HCT116 (cell line): Measurements from ENCODE around the gene UGT1A9. TPM values are rescaled to one million over a fixed set of nuclear protein-coding genes. Genes with fewer than 3 reads are reported as not detected.

Source experiments
- ATAC-seq: fragments of 200-7000 bp; cut with Tn5 transposase; 2 replicates; pipeline ENCODE4 v1.9.1; 2020; ENCODE audit warnings: mild to moderate bottlenecking, moderate library complexity
- BruUV-seq: library from RNA; stranded (reverse); fragments of 400-500 nt; replicated peaks from 2 replicates; lab custom pipeline; 2021; lab: Mats Ljungman, UMichigan
- CTCF ChIA-PET: fragments of 300-600 bp; sonication (Branson Sonifier 250); formaldehyde crosslinking; loops from one replicate; lab custom pipeline; 2021; ENCODE audit warnings: antibody characterized with exemption; lab: Charles Lee
- POLR2A ChIA-PET: fragments of 300-600, 350-600 bp; sonication (Branson Sonifier 250); formaldehyde crosslinking; loops from one replicate; lab custom pipeline; 2021; ENCODE audit warnings: antibody characterized with exemption; lab: Charles Lee
- RAD21 ChIA-PET, 2 experiments: fragments of 300-600 bp; sonication (Branson Sonifier 250); formaldehyde crosslinking; loops; one replicate each; lab custom pipeline; 2023; ENCODE audit warnings: low total read pairs in 2 of 2; ENCODE audit not compliant: uncharacterized antibody in 2 of 2, unreplicated experiment in 2 of 2, low non-redundant PET in 1 of 2; lab: Charles Lee
- DNase-seq: peaks from one replicate; pipeline ENCODE4 v3.0.0-alpha.2; 2010; ENCODE audit warnings: low read depth, low spot score
- H2AFZ ChIP-seq: fragments of 200-600 bp; shearing (Covaris generic), sonication (generic); 2 replicates; pipeline ENCODE4 v1.6.1; 2017; ENCODE audit warnings: low read depth, mixed run types, mixed read lengths, antibody characterized with exemption, low read length; ENCODE audit not compliant: poor library complexity, severe bottlenecking
- H3K27ac ChIP-seq: 2 replicates; pipeline ENCODE4 v1.5.1; 2012; ENCODE audit warnings: low read depth, low read length
- H3K27me3 ChIP-seq: fragments of 200-600 bp; sonication (generic); 2 replicates; pipeline ENCODE4 v1.6.1; 2016; ENCODE audit warnings: mixed run types, low read length, mixed read lengths; ENCODE audit not compliant: insufficient read depth
- H3K36me3 ChIP-seq, 2 experiments: fragments of 200-500 bp in 1 of 2; fragments of 200-600 bp in 1 of 2; sonication (Bioruptor generic) in 1 of 2; sonication (generic) in 1 of 2; 2 replicates each; pipeline versions ENCODE4 v1.5.1 to v1.6.1; 2014 to 2016; ENCODE audit warnings: low read length in 2 of 2, inconsistent platforms in 1 of 2, mixed read lengths in 1 of 2, mixed run types in 1 of 2; ENCODE audit not compliant: insufficient read depth in 2 of 2, control insufficient read depth in 1 of 2
- H3K4me1 ChIP-seq, 2 experiments: fragments of 200-600 bp in 1 of 2; sonication (generic) in 1 of 2; 2 replicates each; pipeline versions ENCODE4 v1.5.1 to v1.6.1; 2012 to 2017; ENCODE audit warnings: low read length in 2 of 2, inconsistent platforms in 1 of 2, mild to moderate bottlenecking in 1 of 2, mixed read lengths in 1 of 2, mixed run types in 1 of 2, moderate library complexity in 1 of 2; ENCODE audit not compliant: insufficient read depth in 2 of 2, control insufficient read depth in 1 of 2
- H3K4me2 ChIP-seq: fragments of 200-600 bp; sonication (generic); 2 replicates; pipeline ENCODE4 v1.6.1; 2017; ENCODE audit warnings: mixed run types, low read length, mixed read lengths
- H3K4me3 ChIP-seq, 2 experiments: fragments of 200-600 bp in 1 of 2; sonication (generic) in 1 of 2; replicated peaks in 1 of 2; 2 replicates each; pipeline ENCODE4 v1.5.1; 2011 to 2016; ENCODE audit warnings: low read length in 2 of 2, control low read depth in 1 of 2, low read depth in 1 of 2, mild to moderate bottlenecking in 1 of 2, mixed read lengths in 1 of 2, mixed run types in 1 of 2
- H3K79me2 ChIP-seq: fragments of 200-600 bp; sonication (generic); 2 replicates; pipeline ENCODE4 v1.6.1; 2017; ENCODE audit warnings: mild to moderate bottlenecking, mixed run types, low read length, moderate library complexity, mixed read lengths; ENCODE audit not compliant: insufficient read depth
- H3K9ac ChIP-seq: fragments of 200-600 bp; sonication (generic); 2 replicates; pipeline ENCODE4 v1.6.1; 2016; ENCODE audit warnings: low read length, mixed read lengths
- H3K9me2 ChIP-seq: fragments of 200-600 bp; sonication (generic), shearing (Covaris generic); 2 replicates; pipeline ENCODE4 v1.6.1; 2017; ENCODE audit warnings: mixed run types, mild to moderate bottlenecking, moderate library complexity; ENCODE audit not compliant: insufficient read depth
- H3K9me3 ChIP-seq, 2 experiments: fragments of 200-500 bp in 1 of 2; fragments of 200-600 bp in 1 of 2; sonication (Bioruptor generic) in 1 of 2; sonication (generic) in 1 of 2; 2 replicates each; pipeline ENCODE4 v1.6.1; 2014 to 2017; ENCODE audit warnings: low read length in 2 of 2, mixed read lengths in 2 of 2, inconsistent platforms in 1 of 2, low read depth in 1 of 2, mild to moderate bottlenecking in 1 of 2, mixed run types in 1 of 2, moderate library complexity in 1 of 2; ENCODE audit not compliant: control insufficient read depth in 1 of 2, insufficient read depth in 1 of 2
- H4K20me1 ChIP-seq: fragments of 200-600 bp; sonication (generic), shearing (Covaris generic); 2 replicates; pipeline ENCODE4 v1.6.1; 2017; ENCODE audit warnings: mixed run types, mild to moderate bottlenecking, moderate library complexity; ENCODE audit not compliant: insufficient read depth
- CTCF ChIP-seq, 3 experiments: fragments of 200-600 bp in 1 of 3; sonication (generic) in 1 of 3; IDR thresholded peaks in 2 of 3; conservative IDR thresholded peaks in 1 of 3; 2 replicates each; pipeline ENCODE4 v1.5.1; 2012 to 2017; ENCODE audit warnings: low read depth in 2 of 3, low read length in 2 of 3, antibody characterized with exemption in 1 of 3, borderline replicate concordance in 1 of 3, control low read depth in 1 of 3, mild to moderate bottlenecking in 1 of 3, mixed read lengths in 1 of 3, mixed run types in 1 of 3, moderate library complexity in 1 of 3; ENCODE audit not compliant: insufficient read depth in 1 of 3
- EGR1 ChIP-seq: IDR thresholded peaks from 2 replicates; pipeline ENCODE4 v1.6.1; 2012; ENCODE audit warnings: low read depth
- ELF1 ChIP-seq: IDR thresholded peaks from 2 replicates; pipeline ENCODE4 v1.6.1; 2012; ENCODE audit warnings: low read depth, borderline replicate concordance
- MAX ChIP-seq: IDR thresholded peaks from 2 replicates; pipeline ENCODE4 v1.6.1; 2012
- RAD21 ChIP-seq: IDR thresholded peaks from 2 replicates; pipeline ENCODE4 v1.6.1; 2012; ENCODE audit warnings: low read depth, mild to moderate bottlenecking
- SRF ChIP-seq: IDR thresholded peaks from 2 replicates; pipeline ENCODE4 v1.6.1; 2012; ENCODE audit warnings: low read depth
- ZBTB33 ChIP-seq: IDR thresholded peaks from 2 replicates; pipeline ENCODE4 v1.6.1; 2011; ENCODE audit warnings: mild to moderate bottlenecking, low read length, moderate library complexity; ENCODE audit not compliant: insufficient replicate concordance; ENCODE audit errors: extremely low read depth
- intact Hi-C: fragments of 100-400 bp; cut with micrococcal nuclease; formaldehyde crosslinking; loops from 2 replicates; pipeline ENCODE4 v1.10.0; 2022
- total RNA-seq: library from RNA; stranded (reverse); gene quantifications from one replicate; pipeline ENCODE4 v1.2.1, GENCODE V29; 2021; ENCODE audit not compliant: unreplicated experiment

Gene UGT1A9
- total RNA-seq, 1 experiment from 2014 or later: not detected

- no peaks in the 10 kb centered on the region for H3K9me2 ChIP-seq
- H3K9ac ChIP-seq: no peak overlapping the region
- no peak overlapping the region for H3K4me3 ChIP-seq
- H3K4me1 ChIP-seq: peaks cover 3 to 10% of the 10 kb centered on the region in 2 experiments; a peak in 2 of 4 replicates
- no peaks in the 10 kb centered on the region for H3K27me3 ChIP-seq
- H3K4me2 ChIP-seq: no peak overlapping the region
- no peak overlapping the region for H3K27ac ChIP-seq
- no peaks in the 10 kb centered on the region for H3K9me3 ChIP-seq
- H3K36me3 ChIP-seq: no peaks in the 10 kb centered on the region
- H4K20me1 ChIP-seq: no peaks in the 10 kb centered on the region
- no TSS peak for BruUV-seq
- H2AFZ ChIP-seq: no peak overlapping the region
- H3K79me2 ChIP-seq: no peaks in the 10 kb centered on the region
- RAD21 ChIA-PET: no interaction called here
- TF ChIP-seq MAX (no peak), EGR1 (no peak), CTCF (IDR thresholded peaks at IDR 0.05 in 2 of 3, conservative IDR thresholded peaks at IDR 0.05 in 1 of 3; ENCODE audit: borderline replicate concordance in 1 of 3, insufficient read depth in 1 of 3, low read depth in 2 of 3, low read length in 2 of 3) (no peak), SRF (no peak), ZBTB33 (no peak), ELF1 (no peak), RAD21 (no peak)
- TF ChIP-seq, all 23 proteins: peak for 0
- ChIA-PET CTCF (no interaction called here), POLR2A (no interaction called here)
- DNase-seq (no peak), ATAC-seq (peak; percentile 74)
- intact Hi-C loops: no loop called here
These were observed 94.7 kb downstream of the UGT1A9 start for GRCh38 chr2:233766416-233766815.
